Measurements from ENCODE around the gene NOG.

GRCh38 chr17:56603486-56604238 lies 10.2 kb downstream of the NOG start:
- TF ChIP-seq MAX (CRISPR knock-in tag; IDR thresholded peaks at IDR 0.05) (no peak), ZNF431 (CRISPR knock-in tag; IDR thresholded peaks at IDR 0.05) (no peak), CTCF (IDR thresholded peaks at IDR 0.05 in 2 of 3, conservative IDR thresholded peaks at IDR 0.05 in 1 of 3; ENCODE audit: insufficient read depth in 2 of 3, low read depth in 1 of 3, low read length in 3 of 3) (no peak), ZNF217 (CRISPR knock-in tag; IDR thresholded peaks at IDR 0.05) (no peak), ZNF277 (CRISPR knock-in tag; IDR thresholded peaks at IDR 0.05; ENCODE audit: borderline replicate concordance) (no peak), EZH2 (IDR thresholded peaks at IDR 0.05; ENCODE audit: borderline replicate concordance, low read depth, low read length) (no peak), ZNF41 (CRISPR knock-in tag; conservative IDR thresholded peaks at IDR 0.05) (no peak), MXI1 (IDR thresholded peaks at IDR 0.05; ENCODE audit: low read depth, low read length) (no peak), JUN (IDR thresholded peaks at IDR 0.05; ENCODE audit: borderline replicate concordance, low read depth, low read length) (no peak), JUN (CRISPR knock-in tag; IDR thresholded peaks at IDR 0.05; ENCODE audit: borderline replicate concordance) (no peak), ARID4B (CRISPR knock-in tag; IDR thresholded peaks at IDR 0.05) (no peak), RAD21 (CRISPR knock-in tag; conservative IDR thresholded peaks at IDR 0.05 in 1 of 2, IDR thresholded peaks at IDR 0.05 in 1 of 2) (no peak)
- TF ChIP-seq, protein P1, sequence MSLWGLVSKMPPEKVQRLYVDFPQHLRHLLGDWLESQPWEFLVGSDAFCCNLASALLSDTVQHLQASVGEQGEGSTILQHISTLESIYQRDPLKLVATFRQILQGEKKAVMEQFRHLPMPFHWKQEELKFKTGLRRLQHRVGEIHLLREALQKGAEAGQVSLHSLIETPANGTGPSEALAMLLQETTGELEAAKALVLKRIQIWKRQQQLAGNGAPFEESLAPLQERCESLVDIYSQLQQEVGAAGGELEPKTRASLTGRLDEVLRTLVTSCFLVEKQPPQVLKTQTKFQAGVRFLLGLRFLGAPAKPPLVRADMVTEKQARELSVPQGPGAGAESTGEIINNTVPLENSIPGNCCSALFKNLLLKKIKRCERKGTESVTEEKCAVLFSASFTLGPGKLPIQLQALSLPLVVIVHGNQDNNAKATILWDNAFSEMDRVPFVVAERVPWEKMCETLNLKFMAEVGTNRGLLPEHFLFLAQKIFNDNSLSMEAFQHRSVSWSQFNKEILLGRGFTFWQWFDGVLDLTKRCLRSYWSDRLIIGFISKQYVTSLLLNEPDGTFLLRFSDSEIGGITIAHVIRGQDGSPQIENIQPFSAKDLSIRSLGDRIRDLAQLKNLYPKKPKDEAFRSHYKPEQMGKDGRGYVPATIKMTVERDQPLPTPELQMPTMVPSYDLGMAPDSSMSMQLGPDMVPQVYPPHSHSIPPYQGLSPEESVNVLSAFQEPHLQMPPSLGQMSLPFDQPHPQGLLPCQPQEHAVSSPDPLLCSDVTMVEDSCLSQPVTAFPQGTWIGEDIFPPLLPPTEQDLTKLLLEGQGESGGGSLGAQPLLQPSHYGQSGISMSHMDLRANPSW (CRISPR knock-in tag; IDR thresholded peaks at IDR 0.05) = no peak

Measured in K562 (cell line).